Heart right ventricle (tissue), 16 donors: Measurements from ENCODE around the gene DKC1. TPM values are rescaled to one million over a fixed set of nuclear protein-coding genes. Genes with fewer than 3 reads are reported as not detected.

Experiments used
- ATAC-seq, 8 donors: fragments of 200-7000 bp; cut with Tn5 transposase; one replicate each; pipeline ENCODE4 v1.9.1; 2020; ENCODE audit warnings: mild to moderate bottlenecking in 8 of 8, moderate library complexity in 8 of 8, moderate number of reproducible peaks in 1 of 8
- DNase-seq, 2 donors: peaks; one replicate each; pipeline ENCODE4 v3.0.0-alpha.2; 2020
- H3K27ac ChIP-seq, 10 donors: fragments of 200-600 bp; sonication (generic) in 2 of 10; one replicate each; pipeline versions ENCODE4 v1.5.0 to v1.8.0; 2020 to 2022; ENCODE audit warnings: mild to moderate bottlenecking in 3 of 10
- H3K27me3 ChIP-seq, 7 donors: fragments of 200-600 bp; one replicate each; pipeline ENCODE4 v1.8.0; 2021 to 2022; ENCODE audit warnings: mild to moderate bottlenecking in 2 of 7
- H3K36me3 ChIP-seq, 9 donors: fragments of 200-600 bp; sonication (generic) in 1 of 9; one replicate each; pipeline versions ENCODE4 v1.5.0 to v1.8.0; 2020 to 2022; ENCODE audit warnings: mild to moderate bottlenecking in 2 of 9
- H3K4me1 ChIP-seq, 9 donors: fragments of 200-600 bp; sonication (generic) in 1 of 9; one replicate each; pipeline versions ENCODE4 v1.5.0 to v1.8.0; 2020 to 2022; ENCODE audit warnings: mild to moderate bottlenecking in 4 of 9
- H3K4me3 ChIP-seq, 10 donors: fragments of 200-600 bp; sonication (generic) in 2 of 10; one replicate each; pipeline versions ENCODE4 v1.5.0 to v1.8.0; 2020 to 2022; ENCODE audit warnings: mild to moderate bottlenecking in 7 of 10, moderate library complexity in 2 of 10
- H3K9me3 ChIP-seq, 11 donors: fragments of 200-600 bp in 10 of 11; sonication (generic) in 2 of 11; one replicate each; pipeline versions ENCODE4 v1.5.0 to v1.8.0; 2013 to 2022; ENCODE audit warnings: mild to moderate bottlenecking in 2 of 11, control low read depth in 1 of 11, moderate library complexity in 1 of 11
- WGBS, 2 donors: extraction: QIAGEN DNeasy Blood & Tissue Kit; methylation state at CpG; one replicate each; pipeline ENCODE4 v1.1.7; 2013; ENCODE audit warnings: inconsistent platforms in 1 of 2; 5-methylcytosine and 5-hydroxymethylcytosine counted together
- intact Hi-C, 10 donors: fragments of 100-400 bp; cut with DNase I; formaldehyde crosslinking; loops; one replicate each; pipeline versions ENCODE4 v1.11.1 to v1.14.2; 2022
- polyA plus RNA-seq, 2 donors: library from polyadenylated mRNA; stranded (reverse); fragments of 200-250 nt; gene quantifications; one replicate each; pipeline ENCODE4 v1.2.3, GENCODE V29; 2013
- total RNA-seq, 10 donors: library from RNA; stranded (reverse); fragmentation: NEBNext Ultra II Directional in 3 of 10; extraction: Animal tissue kit (Norgen Biotek cat#: 25700) in 3 of 10; gene quantifications; one replicate each; pipeline versions ENCODE4 v1.2.1 to v1.2.4, GENCODE V29; 2021 to 2023
- TF ChIP-seq, protein P1 (sequence below), 9 donors: fragments of 200-600 bp; sonication (generic) in 2 of 9; IDR thresholded peaks; one replicate each; pipeline versions ENCODE4 v1.5.0 to v1.8.0; 2021 to 2022; ENCODE audit warnings: antibody characterized with exemption in 9 of 9, mild to moderate bottlenecking in 5 of 9, moderate library complexity in 1 of 9
- donor health status: Arrhythmogenic right ventricular cardiomyopathy.
- donor health status: ischemic (EF 13 %, LVEDD 7.1; RV severe dilation, severe dysfunction).
- donor health status: healthy with polysubstance abuse.
- donor health status: DM: no; HTN: yes; CAD: no.
- donor health status: DM: no; HTN: no; CAD: no.
- donor health status: ischemic (EF 25% LVEDD 6.9; RV normal size, moderate dysfunction).
- donor health status: ischemic (EF 25% LVEDD 5.7; RV mildly dilated, moderate dysfunction).
- donor health status: healthy.
- donor health status: DM: yes; HTN: yes; CAD: no.
- donor health status: Ischemic cardiomyopathy.
- donor health status: ischemic (EF 35%, LVEDD 5.7; RV mildly dilated, moderate dysfunction).
- donor health status: nonischemic (EF 11% LVEDD 7.7; RV severe dilation, severe dysfunction).
- donor health status: DM: yes; HTN: yes; CAD: no.
- donor health status: PGD.
- donor health status: ischemic (EF 29% LVEDD 5.4; RV normal size, mild dysfunction).
- donor health status: nonischemic (EF 23%, LVEDD 6.1; RV moderate dilation, normal function).

The DKC1 gene
- total and polyA plus RNA-seq, 12 donors = 18.8 to 31.9 (median 26.0) TPM

DNA sequence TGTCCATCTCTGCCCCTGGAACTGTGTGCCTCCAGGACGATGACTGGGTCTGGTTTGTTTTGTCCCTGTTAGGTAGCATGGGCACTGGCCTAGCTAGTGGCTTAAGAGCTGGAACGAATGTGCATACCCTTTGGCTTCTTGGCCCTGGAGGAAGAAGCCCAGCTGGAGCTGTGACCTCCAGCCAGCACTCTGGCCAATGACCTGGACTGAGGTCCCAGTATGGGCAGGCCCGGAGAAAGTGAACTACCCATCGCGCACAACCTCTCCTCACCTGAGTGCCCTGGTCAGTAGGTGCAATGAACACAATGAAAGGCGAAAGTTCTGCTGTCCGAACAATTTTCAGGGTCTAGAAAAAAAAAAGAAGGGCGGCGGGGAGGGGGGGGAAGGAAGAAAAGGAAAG lies 18.3 kb downstream of the DKC1 start:
- Histone ChIP-seq H3K4me1 (no peaks in the 10 kb centered on the region), H3K36me3 (peaks cover 0 to 72% (median 0%) of the 10 kb centered on the region in 9 donors), H3K4me3 (no peak overlapping the region), H3K27me3 (no peaks in the 10 kb centered on the region), H3K27ac (no peak overlapping the region), H3K9me3 (no peaks in the 10 kb centered on the region)
- TF ChIP-seq, protein P1, sequence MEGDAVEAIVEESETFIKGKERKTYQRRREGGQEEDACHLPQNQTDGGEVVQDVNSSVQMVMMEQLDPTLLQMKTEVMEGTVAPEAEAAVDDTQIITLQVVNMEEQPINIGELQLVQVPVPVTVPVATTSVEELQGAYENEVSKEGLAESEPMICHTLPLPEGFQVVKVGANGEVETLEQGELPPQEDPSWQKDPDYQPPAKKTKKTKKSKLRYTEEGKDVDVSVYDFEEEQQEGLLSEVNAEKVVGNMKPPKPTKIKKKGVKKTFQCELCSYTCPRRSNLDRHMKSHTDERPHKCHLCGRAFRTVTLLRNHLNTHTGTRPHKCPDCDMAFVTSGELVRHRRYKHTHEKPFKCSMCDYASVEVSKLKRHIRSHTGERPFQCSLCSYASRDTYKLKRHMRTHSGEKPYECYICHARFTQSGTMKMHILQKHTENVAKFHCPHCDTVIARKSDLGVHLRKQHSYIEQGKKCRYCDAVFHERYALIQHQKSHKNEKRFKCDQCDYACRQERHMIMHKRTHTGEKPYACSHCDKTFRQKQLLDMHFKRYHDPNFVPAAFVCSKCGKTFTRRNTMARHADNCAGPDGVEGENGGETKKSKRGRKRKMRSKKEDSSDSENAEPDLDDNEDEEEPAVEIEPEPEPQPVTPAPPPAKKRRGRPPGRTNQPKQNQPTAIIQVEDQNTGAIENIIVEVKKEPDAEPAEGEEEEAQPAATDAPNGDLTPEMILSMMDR (IDR thresholded peaks at IDR 0.05) = no peak
- WGBS, 2 donors = 96 to 97% methylated on average over 7 to 9 of the region's 9 CpGs
- intact Hi-C loops = no loop called here
- no peak for ATAC-seq
- no peak for DNase-seq

DNA sequence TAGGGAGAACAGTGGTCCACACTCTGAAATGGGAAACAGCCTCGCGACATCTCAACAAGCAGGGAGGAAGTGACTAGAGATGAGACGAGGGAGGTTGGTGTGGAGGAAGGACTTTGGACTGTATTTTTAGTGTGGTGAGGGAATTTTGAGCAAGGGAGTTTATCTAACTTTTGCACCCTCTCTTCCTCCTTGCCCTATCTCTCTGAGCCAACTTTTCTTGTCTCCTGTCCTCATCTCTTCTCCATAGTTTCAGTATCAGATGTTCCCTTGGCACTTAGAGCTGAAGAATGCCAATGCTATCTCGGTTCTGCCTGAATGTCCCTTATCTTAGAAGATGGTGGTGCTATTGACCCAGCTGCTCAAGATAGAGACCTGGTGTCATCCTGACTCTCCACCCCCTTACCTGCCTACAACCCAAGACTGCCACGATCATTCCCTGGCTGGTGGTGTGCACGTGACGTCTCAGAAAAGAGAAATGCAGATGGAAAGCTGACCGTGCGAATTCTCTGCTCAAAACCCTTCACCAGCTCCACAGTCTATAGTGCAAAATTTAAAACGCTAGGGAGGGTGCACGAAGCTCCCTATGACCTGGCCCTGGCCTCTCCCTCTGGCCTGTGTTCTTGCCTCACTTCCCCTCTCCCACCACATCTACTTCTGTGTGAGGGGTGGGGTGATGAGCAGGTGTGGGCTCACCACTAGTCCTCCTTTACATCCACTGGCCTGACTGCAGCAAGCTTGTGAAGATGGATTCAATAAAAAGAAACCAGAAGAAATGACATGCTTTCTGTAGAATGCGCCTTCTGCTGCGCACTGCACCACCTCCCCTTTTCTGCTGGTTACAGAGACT lies 21.7 kb downstream of the DKC1 start:
- ATAC-seq (no peak), DNase-seq (no peak)
- Histone ChIP-seq H3K27ac (peak overlapping the region in 1 of 10 donors; percentile 26), H3K27me3 (no peaks in the 10 kb centered on the region), H3K4me1 (no peaks in the 10 kb centered on the region), H3K4me3 (no peak overlapping the region), H3K9me3 (no peaks in the 10 kb centered on the region), H3K36me3 (peaks cover 0 to 44% (median 0%) of the 10 kb centered on the region in 9 donors)
- intact Hi-C loops = no loop called here
- WGBS, 2 donors = 89 to 93% methylated on average over 12 to 13 of the region's 13 CpGs
- TF ChIP-seq, protein P1 (IDR thresholded peaks at IDR 0.05) = no peak

DNA sequence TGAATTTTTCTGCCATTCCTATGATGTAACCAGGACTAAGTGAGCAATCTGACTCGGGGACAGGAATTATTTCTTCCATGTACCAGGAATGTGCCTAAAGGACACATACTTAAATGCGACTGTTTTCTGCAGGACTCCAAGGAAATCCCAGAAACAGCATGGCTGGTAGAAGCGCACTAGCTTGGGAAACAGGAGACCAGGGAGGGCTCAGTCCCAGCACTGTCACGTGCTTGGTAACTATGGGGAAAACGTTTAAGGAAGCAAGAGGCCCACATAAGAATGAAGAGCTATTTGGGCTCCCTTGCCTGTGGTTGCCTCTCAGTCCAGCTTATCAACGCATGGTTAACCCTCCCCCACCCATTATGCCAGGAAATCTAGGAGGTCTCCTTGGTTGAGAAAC lies 23.1 kb downstream of the DKC1 start:
- ATAC-seq (no peak), DNase-seq (no peak)
- Histone ChIP-seq H3K9me3 (no peaks in the 10 kb centered on the region), H3K36me3 (peaks cover 0 to 42% (median 0%) of the 10 kb centered on the region in 9 donors), H3K27ac (no peak overlapping the region), H3K4me3 (no peak overlapping the region), H3K4me1 (no peaks in the 10 kb centered on the region), H3K27me3 (no peaks in the 10 kb centered on the region)
- intact Hi-C loops = no loop called here
- 52 to 55% methylated on average over 6 of the region's 6 CpGs for WGBS, 2 donors
- TF ChIP-seq, protein P1 (IDR thresholded peaks at IDR 0.05) = no peak

DNA sequence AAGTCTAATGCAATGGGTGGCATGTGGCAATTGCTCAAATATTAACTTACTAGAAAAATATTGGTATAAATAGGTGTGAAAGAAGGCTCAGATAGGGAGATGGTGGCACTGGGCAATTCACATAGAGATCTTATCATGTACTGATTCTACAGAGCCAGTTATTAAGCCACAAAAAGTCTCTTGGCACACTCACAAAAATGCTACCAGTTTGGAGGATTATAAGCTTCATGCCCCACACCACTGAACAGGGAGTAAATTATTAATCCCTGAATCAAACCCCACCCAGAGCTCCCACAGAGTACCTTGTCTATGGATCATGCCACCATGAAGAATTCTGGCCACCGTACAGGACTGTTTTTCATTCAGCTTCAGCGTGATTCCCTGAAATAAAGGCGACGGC lies 28.8 kb downstream of the DKC1 start:
- Histone ChIP-seq H3K27me3 (no peaks in the 10 kb centered on the region), H3K36me3 (peaks cover 0 to 19% (median 0%) of the 10 kb centered on the region in 9 donors), H3K9me3 (no peaks in the 10 kb centered on the region), H3K4me1 (peaks cover 0 to 3% (median 0%) of the 10 kb centered on the region in 9 donors), H3K4me3 (no peak overlapping the region), H3K27ac (no peak overlapping the region)
- TF ChIP-seq, protein P1 (IDR thresholded peaks at IDR 0.05) = no peak
- intact Hi-C loops = no loop called here
- ATAC-seq (no peak), DNase-seq (no peak)
- 67 to 75% methylated on average over 4 of the region's 4 CpGs for WGBS, 2 donors
